ENCODE measurements around the gene TLX2.

GRCh38 chr2:74556831-74557370 is 42.7 kb downstream of the TLX2 start:
- TF ChIP-seq CTCF (IDR thresholded peaks at IDR 0.05; ENCODE audit: low read depth, low read length) (no peak), EZH2phosphoT487 (IDR thresholded peaks at IDR 0.05; ENCODE audit: low read depth) (no peak)
